Measurements from ENCODE around the gene HPSE2.

GRCh38 chr10:98655492-98655891 is 580.2 kb downstream of the HPSE2 start:
- TF ChIP-seq POLR2A (IDR thresholded peaks at IDR 0.05) (no peak), CTCF (IDR thresholded peaks at IDR 0.05 in 4 of 5, conservative IDR thresholded peaks at IDR 0.05 in 1 of 5) (no peak)

All from gastrocnemius medialis (tissue), 4 donors.